B cell (primary cell): Measurements from ENCODE around the gene PLAAT5. TPM values are rescaled to one million over a fixed set of nuclear protein-coding genes. Genes with fewer than 3 reads are reported as not detected.

Experiments used
- ATAC-seq: fragments of 200-7000 bp; cut with Tn5 transposase; one replicate; pipeline ENCODE4 v1.10.0; 2021; ENCODE audit warnings: low read depth, mild to moderate bottlenecking, moderate number of reproducible peaks, moderate library complexity
- CTCF ChIA-PET: fragments of 350-600 bp; sonication (Branson Sonifier 250); formaldehyde crosslinking; loops from one replicate; lab custom pipeline; 2021; ENCODE audit warnings: antibody characterized with exemption, inconsistent platforms; lab: Charles Lee
- POLR2A ChIA-PET: fragments of 350-600 bp; sonication (Branson Sonifier 250); formaldehyde crosslinking; loops from one replicate; lab custom pipeline; 2021; ENCODE audit warnings: antibody characterized with exemption; lab: Charles Lee
- DNase-seq: peaks from one replicate; pipeline ENCODE4 v3.0.0; 2013
- H2AFZ ChIP-seq: 2 replicates; pipeline ENCODE4 v1.6.1; 2012; ENCODE audit warnings: mild to moderate bottlenecking, low read depth, low read length; ENCODE audit not compliant: insufficient read depth, poor library complexity, severe bottlenecking
- H3K27ac ChIP-seq, 2 donors: 1 replicate in 1 of 2; 2 replicates in 1 of 2; pipeline ENCODE4 v1.5.1; 2012 to 2013; ENCODE audit warnings: low read length in 2 of 2, mild to moderate bottlenecking in 2 of 2, moderate library complexity in 1 of 2
- H3K27me3 ChIP-seq, 4 experiments: fragments of 200-600 bp in 1 of 4; sonication (generic) in 1 of 4; replicated peaks in 1 of 4; 1 replicate in 2 of 4; 2 replicates in 2 of 4; pipeline versions ENCODE4 v1.6.1 to v1.7.0; 2013 to 2016; ENCODE audit warnings: low read length in 3 of 4, mild to moderate bottlenecking in 2 of 4, mixed read lengths in 1 of 4, moderate library complexity in 1 of 4; ENCODE audit not compliant: insufficient read depth in 4 of 4, control insufficient read depth in 3 of 4; ENCODE audit errors: control extremely low read depth in 1 of 4
- H3K36me3 ChIP-seq, 2 experiments: replicated peaks in 1 of 2; 1 replicate in 1 of 2; 2 replicates in 1 of 2; pipeline versions ENCODE4 v1.6.1 to v1.7.1; 2013; ENCODE audit warnings: low read length in 1 of 2; ENCODE audit not compliant: insufficient read depth in 2 of 2, control insufficient read depth in 1 of 2; ENCODE audit errors: control extremely low read depth in 1 of 2, extremely low read depth in 1 of 2
- H3K4me1 ChIP-seq, 2 donors: fragments of 200-600 bp in 1 of 2; sonication (generic) in 1 of 2; 1 replicate in 1 of 2; 2 replicates in 1 of 2; pipeline versions ENCODE4 v1.5.1 to v1.6.1; 2013 to 2017; ENCODE audit warnings: low read length in 2 of 2; ENCODE audit not compliant: control insufficient read depth in 2 of 2, insufficient read depth in 2 of 2
- H3K4me2 ChIP-seq: replicated peaks from 2 replicates; pipeline ENCODE3; 2012; ENCODE audit warnings: mild to moderate bottlenecking, low read depth, low read length; ENCODE audit not compliant: poor library complexity, severe bottlenecking
- H3K4me3 ChIP-seq, 5 experiments: fragments of 200-600 bp in 1 of 5; sonication (generic) in 1 of 5; 1 replicate in 3 of 5; 2 replicates in 2 of 5; pipeline versions ENCODE4 v1.5.1 to v1.7.0; 2011 to 2016; ENCODE audit warnings: low read length in 4 of 5, mild to moderate bottlenecking in 4 of 5, low read depth in 2 of 5, control low read depth in 1 of 5, moderate library complexity in 1 of 5; ENCODE audit not compliant: insufficient read depth in 1 of 5; ENCODE audit errors: control extremely low read depth in 1 of 5, extremely low read depth in 1 of 5
- H3K79me2 ChIP-seq: fragments of 200-600 bp; sonication (generic); one replicate; pipeline ENCODE4 v1.6.0; 2016; ENCODE audit warnings: low read length; ENCODE audit not compliant: control insufficient read depth, insufficient read depth
- H3K9ac ChIP-seq: fragments of 200-600 bp; sonication (generic); 2 replicates; pipeline ENCODE4 v1.6.1; 2017; ENCODE audit warnings: mild to moderate bottlenecking, low read length, moderate library complexity
- H3K9me3 ChIP-seq, 3 donors: one replicate each; pipeline versions ENCODE4 v1.6.1 to v1.7.1; 2013; ENCODE audit warnings: low read length in 2 of 3; ENCODE audit not compliant: control insufficient read depth in 2 of 3, insufficient read depth in 1 of 3; ENCODE audit errors: control extremely low read depth in 1 of 3
- H4K20me1 ChIP-seq: 2 replicates; pipeline ENCODE4 v1.6.0; 2012; ENCODE audit warnings: mild to moderate bottlenecking, low read length; ENCODE audit not compliant: insufficient read depth, control insufficient read depth, poor library complexity, severe bottlenecking
- H3K27ac Mint-ChIP-seq: one replicate; pipeline ENCODE4 v1.8.0; 2021; ENCODE audit warnings: mixed read lengths
- H3K27me3 Mint-ChIP-seq: one replicate; pipeline ENCODE4 v1.8.0; 2021; ENCODE audit warnings: mixed read lengths
- H3K4me1 Mint-ChIP-seq: one replicate; pipeline ENCODE4 v1.8.0; 2021; ENCODE audit warnings: mixed read lengths
- H3K4me3 Mint-ChIP-seq: one replicate; pipeline ENCODE4 v1.8.0; 2021; ENCODE audit warnings: mixed read lengths
- H3K9me3 Mint-ChIP-seq: one replicate; pipeline ENCODE4 v1.8.0; 2022; ENCODE audit warnings: mixed read lengths; ENCODE audit not compliant: insufficient read depth
- EZH2 ChIP-seq: IDR thresholded peaks from 2 replicates; pipeline ENCODE4 v1.6.1; 2012; ENCODE audit warnings: borderline replicate concordance, low read depth, mild to moderate bottlenecking, moderate library complexity, low read length; ENCODE audit not compliant: insufficient read depth, poor library complexity, severe bottlenecking
- WGBS: methylation state at CpG from one replicate; pipeline ENCODE4 v1.1.5; 2013; ENCODE audit warnings: missing lambda C conversion rate; ENCODE audit not compliant: insufficient coverage; 5-methylcytosine and 5-hydroxymethylcytosine counted together
- intact Hi-C: fragments of 100-400 bp; cut with micrococcal nuclease; formaldehyde crosslinking; loops from one replicate; pipeline ENCODE4 v1.10.0; 2022
- polyA plus RNA-seq: library from polyadenylated mRNA; depleted of rRNA; stranded (reverse); fragments of >200 nt; gene quantifications from 2 replicates; pipeline ENCODE4 v1.2.3, GENCODE V29; 2012
- total RNA-seq, 2 donors: library from RNA; stranded (reverse); fragments of 120-200 nt in 1 of 2; gene quantifications; 1 replicate in 1 of 2; 2 replicates in 1 of 2; pipeline versions ENCODE4 v1.2.3 to v1.2.4, GENCODE V29; 2013 to 2022
- TF ChIP-seq, protein P1 (sequence below): fragments of 200-600 bp; IDR thresholded peaks from one replicate; pipeline ENCODE4 v1.8.0; 2022; ENCODE audit warnings: antibody characterized with exemption, mild to moderate bottlenecking

Gene PLAAT5
- total and polyA plus RNA-seq, 2 donors (not counting 1 experiment from before 2014, with no cell fraction given): not detected

DNA sequence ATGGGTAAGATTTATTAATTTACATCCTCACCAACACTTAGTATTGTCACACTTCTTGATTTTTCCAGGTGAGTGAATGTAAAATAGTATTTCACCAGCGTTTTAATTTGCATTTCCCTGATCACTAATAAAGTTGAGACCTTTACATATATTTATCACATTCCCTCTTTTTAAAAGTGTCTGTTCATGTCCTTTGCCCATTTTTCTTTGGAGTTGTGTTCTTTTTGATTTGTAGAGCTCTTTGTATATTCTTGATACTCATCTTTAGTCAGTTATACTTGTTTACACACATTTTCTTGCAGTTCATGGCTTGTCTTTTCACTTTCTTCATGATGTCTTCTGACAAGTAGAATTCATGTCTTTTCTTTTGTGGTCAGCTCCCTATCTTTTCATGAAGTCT lies 2.2 kb upstream of the PLAAT5 start:
- Mint-ChIP-seq H3K27ac (no peak overlapping the region), H3K4me3 (no peak overlapping the region), H3K27me3 (peaks cover 73% of the 10 kb centered on the region), H3K4me1 (peaks cover 11% of the 10 kb centered on the region), H3K9me3 (peaks cover 2% of the 10 kb centered on the region)
- H3K4me1 ChIP-seq: peaks cover 0 to 7% of the 10 kb centered on the region in 2 donors
- CTCF ChIA-PET: interaction anchor here (0.6 to 1.3 kb wide), 3 partner anchors 14 to 650 kb away, joined by 3 to 5 read pairs (median 3); no protein-coding TSS in a partner anchor
- no peak for TF ChIP-seq EZH2
- TF ChIP-seq, protein P1, sequence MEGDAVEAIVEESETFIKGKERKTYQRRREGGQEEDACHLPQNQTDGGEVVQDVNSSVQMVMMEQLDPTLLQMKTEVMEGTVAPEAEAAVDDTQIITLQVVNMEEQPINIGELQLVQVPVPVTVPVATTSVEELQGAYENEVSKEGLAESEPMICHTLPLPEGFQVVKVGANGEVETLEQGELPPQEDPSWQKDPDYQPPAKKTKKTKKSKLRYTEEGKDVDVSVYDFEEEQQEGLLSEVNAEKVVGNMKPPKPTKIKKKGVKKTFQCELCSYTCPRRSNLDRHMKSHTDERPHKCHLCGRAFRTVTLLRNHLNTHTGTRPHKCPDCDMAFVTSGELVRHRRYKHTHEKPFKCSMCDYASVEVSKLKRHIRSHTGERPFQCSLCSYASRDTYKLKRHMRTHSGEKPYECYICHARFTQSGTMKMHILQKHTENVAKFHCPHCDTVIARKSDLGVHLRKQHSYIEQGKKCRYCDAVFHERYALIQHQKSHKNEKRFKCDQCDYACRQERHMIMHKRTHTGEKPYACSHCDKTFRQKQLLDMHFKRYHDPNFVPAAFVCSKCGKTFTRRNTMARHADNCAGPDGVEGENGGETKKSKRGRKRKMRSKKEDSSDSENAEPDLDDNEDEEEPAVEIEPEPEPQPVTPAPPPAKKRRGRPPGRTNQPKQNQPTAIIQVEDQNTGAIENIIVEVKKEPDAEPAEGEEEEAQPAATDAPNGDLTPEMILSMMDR: no peak
- H3K4me3 ChIP-seq: no peak overlapping the region
- no peak overlapping the region for H3K9ac ChIP-seq
- intact Hi-C loops: no loop called here
- H3K36me3 ChIP-seq: no peaks in the 10 kb centered on the region
- peaks cover 0 to 30% (median 23%) of the 10 kb centered on the region in 4 experiments for H3K27me3 ChIP-seq
- no peaks in the 10 kb centered on the region for H3K79me2 ChIP-seq
- POLR2A ChIA-PET: no interaction called here
- no peaks in the 10 kb centered on the region for H4K20me1 ChIP-seq
- H2AFZ ChIP-seq: no peak overlapping the region
- H3K4me2 ChIP-seq: no peak overlapping the region
- ATAC-seq (no peak), DNase-seq (no peak)
- H3K9me3 ChIP-seq: peaks cover under 1 to 2% (median 1%) of the 10 kb centered on the region in 3 donors
- WGBS: no CpG with 5 or more reads among the region's 1 CpG
- H3K27ac ChIP-seq: no peak overlapping the region

GRCh38 chr11:63492441-63492840 lies 1.5 kb upstream of the PLAAT5 start:
- H3K4me1 Mint-ChIP-seq: peaks cover 11% of the 10 kb centered on the region
- no peak overlapping the region for H3K27ac Mint-ChIP-seq
- no peak for TF ChIP-seq EZH2
- TF ChIP-seq, protein P1: no peak
- Histone ChIP-seq H4K20me1 (no peaks in the 10 kb centered on the region), H3K9me3 (peaks cover 0 to 2% (median 1%) of the 10 kb centered on the region in 3 donors), H3K27me3 (peaks cover 0 to 28% (median 20%) of the 10 kb centered on the region in 4 experiments), H3K4me1 (peaks cover 0 to 7% of the 10 kb centered on the region in 2 donors), H3K4me3 (no peak overlapping the region), H3K79me2 (no peaks in the 10 kb centered on the region), H2AFZ (no peak overlapping the region), H3K4me2 (no peak overlapping the region), H3K36me3 (no peaks in the 10 kb centered on the region), H3K9ac (no peak overlapping the region), H3K27ac (no peak overlapping the region)
- no peak for ATAC-seq
- DNase-seq: no peak
- CTCF ChIA-PET: interaction anchor here (1.3 kb wide), 1 partner anchor 13 kb away, joined by 3 read pairs; no protein-coding TSS in a partner anchor
- POLR2A ChIA-PET: no interaction called here
- intact Hi-C loops: no loop called here
- peaks cover 2% of the 10 kb centered on the region for H3K9me3 Mint-ChIP-seq
- peaks cover 70% of the 10 kb centered on the region for H3K27me3 Mint-ChIP-seq
- no CpG with 5 or more reads among the region's 1 CpG for WGBS
- H3K4me3 Mint-ChIP-seq: no peak overlapping the region
